HL-60/S4 (cell line): Measurements from ENCODE around the gene CNTN4.
"Not testable (repeated sequence)": the region's sequence is repeated elsewhere in the genome, so short reads cannot be mapped to it uniquely, and the experiment has no call there.

Source experiments
- in situ Hi-C: fragments of 300-500 bp; cut with MboI; formaldehyde crosslinking; loops from 2 replicates; pipeline ENCODE4 v1.14.3; 2022; ENCODE audit warnings: low sequenced_read_pairs

Gene CNTN4

GRCh38 chr3:2774481-2775249 is 676.0 kb downstream of the CNTN4 start:
- in situ Hi-C loops: no loop called here

DNA sequence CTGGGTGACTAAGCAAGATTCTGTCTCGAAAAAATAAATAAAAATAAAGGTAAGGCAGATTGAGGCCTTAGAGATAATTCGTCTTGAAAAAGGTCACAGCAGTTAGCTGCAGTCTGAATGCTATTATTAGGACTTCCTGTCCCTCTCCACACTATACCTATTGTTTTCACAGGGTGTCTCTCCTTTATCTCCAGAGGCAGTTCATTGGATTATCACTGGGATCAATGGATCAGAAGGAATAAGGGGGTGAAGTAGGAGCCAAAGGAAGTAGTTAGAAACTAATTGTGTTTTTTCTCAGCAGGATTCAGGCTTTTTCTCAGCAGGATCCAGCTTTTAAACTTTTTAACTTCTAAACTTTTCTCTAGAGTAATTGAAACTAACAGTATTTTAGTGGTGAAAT is 684.6 kb downstream of the CNTN4 start:
- in situ Hi-C loops: no loop called here

DNA sequence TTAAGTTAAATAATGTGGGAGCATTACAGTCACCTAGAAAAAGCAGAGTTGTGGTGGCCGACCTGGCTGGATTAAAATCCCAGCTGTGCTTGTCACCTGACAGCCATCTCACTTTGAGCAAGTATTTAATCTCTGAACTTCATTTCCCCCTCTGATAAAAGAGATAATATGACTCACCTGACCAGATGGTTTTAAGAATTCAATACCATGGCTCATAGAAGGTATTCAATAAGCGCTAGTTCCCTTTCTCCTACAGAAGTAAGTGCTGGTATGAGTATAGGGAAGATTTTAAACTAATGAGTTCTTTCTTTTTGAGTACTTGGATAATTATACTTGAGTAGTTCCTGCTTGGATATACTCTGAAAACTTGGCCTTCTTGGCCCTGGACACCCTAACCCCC is 686.0 kb downstream of the CNTN4 start:
- in situ Hi-C loops: no loop called here

DNA sequence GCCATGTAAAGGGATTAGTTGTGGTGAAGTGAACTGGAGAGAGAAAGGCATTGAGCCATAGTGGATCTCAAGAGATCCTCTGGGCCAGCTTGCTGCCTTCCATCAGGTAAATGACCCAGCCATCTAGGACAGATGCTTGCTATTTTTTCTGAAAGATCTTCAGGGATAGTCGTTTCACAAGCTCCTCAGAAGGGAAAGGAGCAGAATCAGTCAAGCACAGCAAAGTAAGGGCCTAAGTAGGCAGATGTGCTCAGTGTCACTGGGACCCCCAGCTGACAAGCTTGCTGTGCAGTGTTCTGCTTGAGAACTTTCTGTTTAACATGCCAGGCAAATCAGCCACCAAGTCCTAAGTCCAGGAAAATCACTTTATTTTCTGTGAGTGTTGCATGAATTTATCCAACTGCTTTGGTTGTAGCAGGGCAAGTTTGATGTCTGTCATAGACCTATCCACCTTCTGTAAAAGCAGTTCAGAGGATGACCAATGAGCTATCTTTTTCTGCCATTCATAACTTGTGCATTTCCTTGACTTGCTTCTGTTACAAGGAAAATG is 691.7 kb downstream of the CNTN4 start:
- in situ Hi-C loops: no loop called here

- in situ Hi-C loops: no loop called here
Observed at GRCh38 chr3:2792432-2792831, 693.8 kb downstream of the CNTN4 start.

- in situ Hi-C loops: no loop called here
Observed at GRCh38 chr3:2793987-2794386, 695.3 kb downstream of the CNTN4 start.

- in situ Hi-C loops: no loop called here
Observed at GRCh38 chr3:2802429-2802828, 703.8 kb downstream of the CNTN4 start.

- in situ Hi-C loops: no loop called here
Observed at GRCh38 chr3:2807514-2807913, 708.8 kb downstream of the CNTN4 start.

GRCh38 chr3:2810723-2811122 is 712.1 kb downstream of the CNTN4 start:
- in situ Hi-C loops: no loop called here

GRCh38 chr3:2819571-2819970 is 720.9 kb downstream of the CNTN4 start:
- in situ Hi-C loops: no loop called here

DNA sequence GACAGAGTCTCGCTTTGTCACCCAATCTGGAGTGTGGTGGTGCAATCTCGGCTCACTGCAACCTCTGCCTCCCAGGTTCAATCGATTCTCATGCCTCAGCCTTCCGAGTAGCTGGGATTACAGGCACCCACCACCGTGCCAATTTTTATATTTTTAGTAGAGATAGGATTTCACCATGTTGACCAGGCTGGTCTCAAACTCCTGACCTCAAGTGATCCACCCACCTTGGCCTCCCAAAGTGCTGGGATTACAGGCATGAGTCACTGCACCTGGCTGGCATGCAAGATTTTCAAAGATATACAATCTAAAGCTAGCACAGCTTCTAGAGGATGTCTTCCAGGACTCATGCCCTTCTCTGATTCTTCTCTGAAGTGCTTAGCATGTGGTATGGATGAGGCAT is 722.3 kb downstream of the CNTN4 start:
- in situ Hi-C loops: not testable (repeated sequence)

DNA sequence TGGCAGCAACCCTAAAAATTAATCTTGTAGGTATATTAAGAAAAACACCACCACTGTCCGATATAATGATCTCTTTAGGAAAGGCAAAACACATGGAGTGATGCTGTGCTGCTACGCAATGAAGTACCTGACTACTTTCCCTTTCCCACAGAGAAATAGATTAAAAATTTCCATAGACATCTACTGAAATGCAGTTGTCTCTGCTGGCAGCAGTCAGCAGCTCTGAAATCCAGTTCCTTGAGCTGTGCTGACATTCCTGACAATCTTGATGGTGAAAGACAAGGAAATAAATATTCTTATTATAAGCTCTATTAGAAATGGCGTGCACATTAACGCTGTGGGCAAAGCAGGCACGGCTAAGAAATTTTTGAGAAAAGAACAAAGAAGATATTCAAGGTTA is 723.9 kb downstream of the CNTN4 start:
- in situ Hi-C loops: no loop called here

- in situ Hi-C loops: no loop called here
Observed at GRCh38 chr3:2823031-2823430, 724.4 kb downstream of the CNTN4 start.

DNA sequence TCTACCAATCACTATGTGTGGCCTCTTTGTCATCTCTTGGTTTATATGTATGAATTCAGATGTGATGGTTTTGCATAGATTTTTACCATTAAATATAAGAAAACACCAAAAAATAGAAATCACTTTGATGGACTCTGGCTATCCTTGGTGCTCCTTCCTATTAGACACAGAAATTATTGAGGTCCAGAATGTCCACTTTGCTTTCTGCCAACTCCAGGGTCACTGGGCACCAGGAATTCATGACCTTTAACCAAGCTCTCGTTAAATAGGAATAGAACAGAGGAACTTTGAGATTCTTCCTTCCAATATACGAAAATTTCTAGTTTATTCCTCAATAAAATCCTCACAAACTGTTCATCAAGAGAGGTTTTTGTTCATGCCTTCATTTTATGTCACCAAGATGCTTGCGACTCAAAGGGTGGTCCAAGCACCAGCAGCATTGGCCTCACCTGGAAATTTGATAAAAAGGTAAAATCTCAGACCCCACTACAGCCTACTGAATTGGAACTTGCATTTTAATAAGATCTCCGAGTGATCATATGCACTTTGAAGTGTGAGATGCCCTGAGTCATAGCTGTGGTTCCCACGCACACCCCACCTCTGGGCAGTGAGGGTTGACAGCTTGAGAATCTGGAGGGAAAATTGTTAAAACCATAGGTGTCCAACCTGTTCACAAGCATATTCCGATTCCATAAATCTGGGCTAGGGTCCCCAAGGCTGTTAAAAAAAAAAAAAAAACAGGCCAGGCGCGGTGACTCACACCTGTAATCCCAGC is 725.0 kb downstream of the CNTN4 start:
- in situ Hi-C loops: no loop called here

GRCh38 chr3:2826036-2826435 is 727.4 kb downstream of the CNTN4 start:
- in situ Hi-C loops: no loop called here

DNA sequence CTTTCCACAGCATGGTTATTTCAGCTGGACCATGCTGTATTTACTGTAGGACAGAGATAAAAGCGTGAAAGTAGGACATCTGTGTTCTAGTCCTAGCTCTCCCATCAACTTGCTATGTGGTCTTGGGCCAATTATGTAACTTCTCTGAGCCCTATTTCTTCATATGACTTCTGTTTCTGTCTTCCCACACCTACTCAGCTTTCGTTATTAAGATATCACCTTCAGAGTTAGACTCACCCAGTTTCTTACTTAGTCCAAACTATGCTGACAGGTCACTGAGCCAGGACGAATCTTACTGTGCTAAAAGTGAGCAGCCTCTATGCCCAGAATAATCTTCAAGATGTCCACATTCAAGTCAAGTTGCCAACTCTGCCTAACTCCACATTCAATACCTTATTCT is 727.8 kb downstream of the CNTN4 start:
- in situ Hi-C loops: no loop called here

DNA sequence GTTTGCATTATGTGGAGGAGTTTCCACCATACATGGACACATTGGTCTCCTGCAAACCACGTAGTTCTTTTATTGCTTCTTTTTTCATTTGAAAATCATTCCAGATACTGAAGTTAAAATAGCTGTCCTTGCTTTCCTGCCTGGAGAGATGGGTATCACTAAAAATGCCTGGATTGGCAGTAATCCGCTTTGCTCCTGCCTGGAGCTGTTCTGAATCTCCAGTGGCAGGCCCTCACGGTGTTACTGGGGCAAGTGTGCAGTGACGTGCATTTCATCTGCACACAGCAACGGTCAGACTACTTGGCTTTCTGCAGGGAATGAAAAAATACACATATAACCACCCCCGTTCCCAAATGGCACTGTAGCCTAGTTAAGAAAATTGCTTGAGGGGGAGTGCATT is 738.6 kb downstream of the CNTN4 start:
- in situ Hi-C loops: no loop called here

GRCh38 chr3:2837910-2838309 is 739.2 kb downstream of the CNTN4 start:
- in situ Hi-C loops: no loop called here

- in situ Hi-C loops: no loop called here
Observed at GRCh38 chr3:2838546-2839157, 740.0 kb downstream of the CNTN4 start.

DNA sequence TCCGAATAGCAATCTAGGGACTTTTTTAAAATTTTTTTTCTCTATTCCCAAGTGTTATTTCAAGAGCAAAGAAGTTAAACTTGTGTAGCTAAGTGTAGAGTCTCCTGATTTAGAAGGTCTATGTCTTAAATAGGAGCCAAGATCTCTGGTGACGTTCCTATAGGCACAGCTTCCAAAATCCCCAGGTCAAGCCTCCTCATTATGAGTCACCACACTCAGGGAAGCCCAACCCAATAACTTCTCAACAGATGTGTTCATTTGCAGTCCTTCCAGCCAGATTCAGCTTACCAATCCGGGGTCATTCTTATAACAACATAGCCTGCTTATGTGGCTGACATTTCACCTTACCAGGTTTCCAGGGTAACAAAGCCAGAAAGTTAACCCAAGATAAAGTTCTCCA is 741.2 kb downstream of the CNTN4 start:
- in situ Hi-C loops: no loop called here

- in situ Hi-C loops: no loop called here
Observed at GRCh38 chr3:2847062-2847841, 748.6 kb downstream of the CNTN4 start.
